ENCODE data around the gene HOXC4.

DNA sequence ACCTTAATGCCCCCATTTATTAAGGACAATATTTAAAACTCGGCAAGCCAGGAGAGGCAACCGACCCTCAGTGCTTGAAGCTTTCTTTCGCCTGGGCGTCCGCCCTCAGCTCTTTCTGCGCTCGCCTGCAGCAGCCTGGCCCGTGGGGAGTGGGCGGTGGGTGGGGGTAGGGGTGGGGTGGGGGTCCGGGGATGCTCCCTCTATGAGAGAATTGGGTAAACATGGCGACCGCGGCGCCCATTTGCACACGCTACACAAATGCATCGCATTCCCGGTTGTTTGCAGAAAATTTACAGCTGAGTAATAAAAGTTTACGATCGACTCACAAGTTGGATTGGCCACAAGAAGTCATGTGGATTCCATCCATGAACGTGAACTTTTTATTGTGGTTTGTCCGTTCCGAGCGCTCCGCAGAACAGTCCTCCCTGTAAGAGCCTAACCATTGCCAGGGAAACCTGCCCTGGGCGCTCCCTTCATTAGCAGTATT lies 37.1 kb upstream of the HOXC4 start:
- TF ChIP-seq, protein P1, sequence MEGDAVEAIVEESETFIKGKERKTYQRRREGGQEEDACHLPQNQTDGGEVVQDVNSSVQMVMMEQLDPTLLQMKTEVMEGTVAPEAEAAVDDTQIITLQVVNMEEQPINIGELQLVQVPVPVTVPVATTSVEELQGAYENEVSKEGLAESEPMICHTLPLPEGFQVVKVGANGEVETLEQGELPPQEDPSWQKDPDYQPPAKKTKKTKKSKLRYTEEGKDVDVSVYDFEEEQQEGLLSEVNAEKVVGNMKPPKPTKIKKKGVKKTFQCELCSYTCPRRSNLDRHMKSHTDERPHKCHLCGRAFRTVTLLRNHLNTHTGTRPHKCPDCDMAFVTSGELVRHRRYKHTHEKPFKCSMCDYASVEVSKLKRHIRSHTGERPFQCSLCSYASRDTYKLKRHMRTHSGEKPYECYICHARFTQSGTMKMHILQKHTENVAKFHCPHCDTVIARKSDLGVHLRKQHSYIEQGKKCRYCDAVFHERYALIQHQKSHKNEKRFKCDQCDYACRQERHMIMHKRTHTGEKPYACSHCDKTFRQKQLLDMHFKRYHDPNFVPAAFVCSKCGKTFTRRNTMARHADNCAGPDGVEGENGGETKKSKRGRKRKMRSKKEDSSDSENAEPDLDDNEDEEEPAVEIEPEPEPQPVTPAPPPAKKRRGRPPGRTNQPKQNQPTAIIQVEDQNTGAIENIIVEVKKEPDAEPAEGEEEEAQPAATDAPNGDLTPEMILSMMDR (conservative IDR thresholded peaks at IDR 0.05 in 1 of 2, IDR thresholded peaks at IDR 0.05 in 1 of 2; ENCODE audit: low read depth in 1 of 2, low read length in 2 of 2) = no peak
- TF ChIP-seq EZH2 (IDR thresholded peaks at IDR 0.05; ENCODE audit: low read length, missing control alignments) = no peak

Measured in fibroblast of lung (primary cell).